Uterus (tissue), 4 donors: ENCODE data around the gene NDNF. TPM values are rescaled to one million over a fixed set of nuclear protein-coding genes. Genes with fewer than 3 reads are reported as not detected.
A peak's percentile ranks its signal among the peaks of the same experiment; 100 is the strongest.

Experiments used
- DNase-seq, 2 donors: peaks; one replicate each; pipeline ENCODE4 v3.0.0-alpha.2; 2019 to 2020
- H3K27ac ChIP-seq, 2 donors: fragments of 200-600 bp; sonication (generic); 1 replicate in 1 of 2; 2 replicates in 1 of 2; pipeline ENCODE4 v1.5.1; 2016 to 2018
- H3K27me3 ChIP-seq, 2 donors: fragments of 200-600 bp; sonication (generic); one replicate each; pipeline ENCODE4 v1.5.1; 2018 to 2019; ENCODE audit warnings: control low read depth in 1 of 2
- H3K36me3 ChIP-seq, 2 donors: fragments of 200-600 bp; sonication (generic); one replicate each; pipeline ENCODE4 v1.5.1; 2019; ENCODE audit warnings: control low read depth in 1 of 2
- H3K4me1 ChIP-seq, 2 donors: fragments of 200-600 bp; sonication (generic); one replicate each; pipeline ENCODE4 v1.5.1; 2018 to 2019; ENCODE audit warnings: control low read depth in 1 of 2
- H3K4me3 ChIP-seq, 2 donors: fragments of 200-600 bp; sonication (generic); 1 replicate in 1 of 2; 2 replicates in 1 of 2; pipeline ENCODE4 v1.5.1; 2018 to 2019; ENCODE audit warnings: mild to moderate bottlenecking in 1 of 2
- H3K9me3 ChIP-seq, 2 donors: fragments of 200-600 bp; sonication (generic); one replicate each; pipeline ENCODE4 v1.5.1; 2019; ENCODE audit warnings: control low read depth in 1 of 2
- POLR2A ChIP-seq, 2 donors: fragments of 450-650 bp; IDR thresholded peaks; one replicate each; pipeline ENCODE4 v1.6.1; 2016; ENCODE audit warnings: antibody characterized with exemption in 2 of 2, mild to moderate bottlenecking in 1 of 2, moderate library complexity in 1 of 2
- intact Hi-C: fragments of 100-400 bp; cut with DNase I; formaldehyde crosslinking; loops from one replicate; pipeline ENCODE4 v1.15.1; 2023; ENCODE audit warnings: low total_unique reads
- total RNA-seq, 4 donors: library from RNA; depleted of rRNA in 3 of 4; stranded (reverse); fragments of >200 nt in 3 of 4; gene quantifications; one replicate each; pipeline versions ENCODE4 v1.1.0 to v1.2.4, GENCODE V29; 2014 to 2023
- TF ChIP-seq, protein P1 (sequence below), 4 experiments: fragments of 200-600 bp in 2 of 4; fragments of 450-650 bp in 2 of 4; sonication (generic) in 2 of 4; IDR thresholded peaks; one replicate each; pipeline ENCODE4 v1.5.1; 2016 to 2019; ENCODE audit warnings: antibody characterized with exemption in 4 of 4, mild to moderate bottlenecking in 2 of 4, moderate library complexity in 1 of 4
- donor health status: DM: yes; HTN: yes; CAD: no.

Gene NDNF
- total RNA-seq, 4 donors from 2014 or later = 1.5 to 10.9 (median 8.0) TPM

DNA sequence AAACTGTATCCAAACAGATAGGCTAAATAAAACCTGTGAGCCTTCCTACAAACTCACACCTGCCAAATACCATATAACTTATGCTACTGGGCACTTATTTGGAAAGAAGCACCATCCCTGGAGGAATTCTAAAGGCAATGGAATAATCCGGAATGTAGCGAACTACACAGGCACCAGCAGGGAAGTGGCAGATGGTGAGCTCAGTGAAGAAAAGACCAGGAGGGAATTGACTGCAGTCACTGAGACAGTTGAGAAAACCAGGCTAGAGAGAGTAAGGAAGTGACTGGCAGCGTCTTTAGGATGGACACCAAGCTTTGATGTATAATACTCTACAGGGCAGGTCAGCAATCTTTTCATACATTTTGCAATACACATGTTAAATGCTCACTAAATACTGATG is 16.3 kb downstream of the NDNF start:
- no peak overlapping the region for H3K27ac ChIP-seq
- DNase-seq = no peak
- TF ChIP-seq, protein P1, sequence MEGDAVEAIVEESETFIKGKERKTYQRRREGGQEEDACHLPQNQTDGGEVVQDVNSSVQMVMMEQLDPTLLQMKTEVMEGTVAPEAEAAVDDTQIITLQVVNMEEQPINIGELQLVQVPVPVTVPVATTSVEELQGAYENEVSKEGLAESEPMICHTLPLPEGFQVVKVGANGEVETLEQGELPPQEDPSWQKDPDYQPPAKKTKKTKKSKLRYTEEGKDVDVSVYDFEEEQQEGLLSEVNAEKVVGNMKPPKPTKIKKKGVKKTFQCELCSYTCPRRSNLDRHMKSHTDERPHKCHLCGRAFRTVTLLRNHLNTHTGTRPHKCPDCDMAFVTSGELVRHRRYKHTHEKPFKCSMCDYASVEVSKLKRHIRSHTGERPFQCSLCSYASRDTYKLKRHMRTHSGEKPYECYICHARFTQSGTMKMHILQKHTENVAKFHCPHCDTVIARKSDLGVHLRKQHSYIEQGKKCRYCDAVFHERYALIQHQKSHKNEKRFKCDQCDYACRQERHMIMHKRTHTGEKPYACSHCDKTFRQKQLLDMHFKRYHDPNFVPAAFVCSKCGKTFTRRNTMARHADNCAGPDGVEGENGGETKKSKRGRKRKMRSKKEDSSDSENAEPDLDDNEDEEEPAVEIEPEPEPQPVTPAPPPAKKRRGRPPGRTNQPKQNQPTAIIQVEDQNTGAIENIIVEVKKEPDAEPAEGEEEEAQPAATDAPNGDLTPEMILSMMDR (IDR thresholded peaks at IDR 0.05) = no peak
- no peak for TF ChIP-seq POLR2A (IDR thresholded peaks at IDR 0.05)
- no peaks in the 10 kb centered on the region for H3K27me3 ChIP-seq
- H3K36me3 ChIP-seq = no peaks in the 10 kb centered on the region
- H3K4me3 ChIP-seq = no peak overlapping the region
- intact Hi-C loops = no loop called here
- H3K4me1 ChIP-seq = no peaks in the 10 kb centered on the region
- no peaks in the 10 kb centered on the region for H3K9me3 ChIP-seq

- TF ChIP-seq POLR2A (IDR thresholded peaks at IDR 0.05) = no peak
- TF ChIP-seq, protein P1 (IDR thresholded peaks at IDR 0.05) = no peak
- Histone ChIP-seq H3K36me3 (no peaks in the 10 kb centered on the region), H3K27ac (no peak overlapping the region), H3K9me3 (no peaks in the 10 kb centered on the region), H3K27me3 (no peaks in the 10 kb centered on the region), H3K4me3 (no peak overlapping the region), H3K4me1 (no peaks in the 10 kb centered on the region)
- DNase-seq = no peak
- intact Hi-C loops = no loop called here
Observed at GRCh38 chr4:121054373-121054772, 18.0 kb downstream of the NDNF start.

DNA sequence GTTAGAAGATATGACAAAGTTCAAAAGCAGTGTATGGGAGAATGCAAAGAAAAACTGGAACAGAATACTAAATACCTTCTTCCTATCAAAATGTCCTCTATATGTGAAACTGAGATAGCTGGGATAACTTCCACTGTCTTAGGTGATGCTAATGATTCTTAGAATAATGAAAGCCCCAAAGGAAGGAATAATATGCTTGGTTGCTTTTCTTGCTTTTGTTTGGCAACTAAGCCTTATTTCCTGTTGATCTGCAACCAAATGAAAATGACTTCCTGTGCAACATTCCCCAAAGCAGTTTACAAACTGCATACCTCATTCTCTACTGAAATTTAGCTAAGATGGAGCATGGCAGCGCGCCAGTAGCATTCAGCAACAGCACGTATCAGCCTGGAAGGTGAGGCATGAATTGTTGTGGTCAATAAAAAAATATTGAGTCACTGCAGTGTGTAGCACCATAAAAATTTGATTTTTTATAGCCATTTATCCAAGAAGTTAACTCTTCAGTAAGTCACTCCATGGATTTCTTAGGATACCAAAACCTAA is 18.7 kb downstream of the NDNF start:
- H3K36me3 ChIP-seq = no peaks in the 10 kb centered on the region
- no peaks in the 10 kb centered on the region for H3K4me1 ChIP-seq
- no peak overlapping the region for H3K4me3 ChIP-seq
- H3K27me3 ChIP-seq = no peaks in the 10 kb centered on the region
- intact Hi-C loops = no loop called here
- TF ChIP-seq, protein P1 (IDR thresholded peaks at IDR 0.05) = no peak
- no peak for TF ChIP-seq POLR2A (IDR thresholded peaks at IDR 0.05)
- DNase-seq = no peak
- no peaks in the 10 kb centered on the region for H3K9me3 ChIP-seq
- H3K27ac ChIP-seq = no peak overlapping the region

GRCh38 chr4:121050300-121050699 is 22.0 kb downstream of the NDNF start:
- intact Hi-C loops = no loop called here
- H3K27me3 ChIP-seq = no peaks in the 10 kb centered on the region

DNA sequence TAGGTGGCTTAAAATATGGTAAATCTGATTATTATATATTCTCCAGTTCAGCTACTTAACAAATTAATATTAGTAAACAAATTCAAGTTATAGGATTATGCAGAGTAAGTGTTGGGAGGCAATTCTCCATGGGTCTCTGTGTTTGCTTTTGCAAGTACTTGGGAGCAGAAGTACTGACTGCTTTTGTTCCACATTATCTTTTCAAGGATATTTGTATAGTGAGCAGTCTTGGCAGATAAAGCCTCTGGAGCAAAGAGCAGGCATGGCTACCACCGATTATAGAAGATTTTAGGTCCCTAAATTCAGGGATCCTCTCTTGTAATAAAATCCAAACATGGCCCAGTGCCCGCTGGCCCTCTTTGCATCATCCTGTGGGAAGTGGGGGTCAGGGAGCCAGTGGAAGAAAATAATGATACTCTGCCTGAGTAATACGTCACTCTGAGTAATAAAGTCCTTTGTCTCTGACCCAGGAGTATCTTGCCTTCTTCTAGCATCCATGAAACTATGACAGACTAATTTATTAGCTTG is 23.2 kb downstream of the NDNF start:
- Histone ChIP-seq H3K27me3 (no peaks in the 10 kb centered on the region), H3K4me3 (no peak overlapping the region), H3K4me1 (no peaks in the 10 kb centered on the region), H3K36me3 (no peaks in the 10 kb centered on the region), H3K27ac (no peak overlapping the region), H3K9me3 (no peaks in the 10 kb centered on the region)
- TF ChIP-seq POLR2A (IDR thresholded peaks at IDR 0.05) = no peak
- TF ChIP-seq, protein P1 (IDR thresholded peaks at IDR 0.05) = no peak
- DNase-seq = no peak
- intact Hi-C loops = no loop called here

More at GRCh38 chr4:121050300-121050699, 22.0 kb downstream of the NDNF start:
- H3K36me3 ChIP-seq = no peaks in the 10 kb centered on the region
- no peaks in the 10 kb centered on the region for H3K4me1 ChIP-seq
- no peak for DNase-seq
- no peak overlapping the region for H3K4me3 ChIP-seq
- H3K9me3 ChIP-seq = no peaks in the 10 kb centered on the region
- no peak overlapping the region for H3K27ac ChIP-seq
- TF ChIP-seq, protein P1 (IDR thresholded peaks at IDR 0.05) = peak in 1 of 4 experiments; percentile 12
- TF ChIP-seq POLR2A (IDR thresholded peaks at IDR 0.05) = no peak
